Measurements from ENCODE around the gene SNCAIP. TPM values are rescaled to one million over a fixed set of nuclear protein-coding genes. Genes with fewer than 3 reads are reported as not detected.
"Not testable (repeated sequence)": the region's sequence is repeated elsewhere in the genome, so short reads cannot be mapped to it uniquely, and the experiment has no call there.

SNCAIP gene
- total RNA-seq, 1 experiment from 2014 or later = 3.0 TPM

DNA sequence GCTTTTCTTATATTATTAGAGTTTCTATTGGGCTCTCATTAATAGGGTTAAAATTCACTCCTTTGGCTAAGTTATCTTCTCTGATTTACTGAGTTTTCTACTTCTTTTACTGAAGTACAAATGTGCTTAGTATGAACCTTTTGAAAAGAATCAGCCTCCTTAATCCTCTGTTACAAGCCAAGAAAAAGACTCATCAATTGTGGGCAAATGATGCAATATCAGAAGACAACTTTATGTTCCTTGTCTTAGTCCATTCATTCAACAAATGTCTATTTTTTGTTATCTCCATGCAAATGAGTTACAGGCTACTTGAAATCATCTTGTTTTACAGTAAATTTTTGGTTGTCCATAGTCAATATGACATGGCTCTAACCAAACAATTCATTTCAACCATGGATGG is 40.3 kb downstream of the SNCAIP start:
- Histone ChIP-seq H2BK15ac (ENCODE audit: low read depth, low read length) (no peak overlapping the region), H3K23me2 (ENCODE audit: insufficient read length, low read depth, low read length, poor library complexity, severe bottlenecking) (no peaks in the 10 kb centered on the region), H3K14ac (ENCODE audit: insufficient read depth, low read length) (no peak overlapping the region), H4K5ac (ENCODE audit: insufficient read length, low read depth, low read length) (no peak overlapping the region), H3K9ac (ENCODE audit: extremely low read depth, insufficient read length, low read length) (no peak overlapping the region), H3K27me3 (ENCODE audit: insufficient read depth, low read length) (no peaks in the 10 kb centered on the region), H3K9me3 (ENCODE audit: control insufficient read depth, low read depth, low read length) (no peaks in the 10 kb centered on the region), H3K79me1 (ENCODE audit: insufficient read depth, low read depth, low read length, poor library complexity, severe bottlenecking) (no peaks in the 10 kb centered on the region), H3T11ph (ENCODE audit: low read length) (no peak overlapping the region), H3K23ac (ENCODE audit: insufficient read length, low read depth, low read length) (no peak overlapping the region), H4K8ac (replicated peaks; ENCODE audit: insufficient read length, low read depth, low read length) (no peak overlapping the region), H3K27ac (ENCODE audit: insufficient read length, low read depth, low read length) (no peak overlapping the region), H2BK120ac (ENCODE audit: low read depth, low read length, poor library complexity, severe bottlenecking) (no peak overlapping the region), H3K79me2 (ENCODE audit: insufficient read depth, low read length) (no peaks in the 10 kb centered on the region), H3K4me2 (ENCODE audit: insufficient read depth, insufficient read length, low read length) (no peak overlapping the region), H4K91ac (ENCODE audit: insufficient read length, low read depth, low read length) (no peak overlapping the region), H2BK12ac (ENCODE audit: insufficient read length, low read depth, low read length) (no peak overlapping the region), H3K56ac (ENCODE audit: insufficient read length, low read depth, low read length) (no peak overlapping the region), H2BK5ac (ENCODE audit: insufficient read length, low read length) (no peak overlapping the region), H3K18ac (ENCODE audit: insufficient read length, low read depth, low read length) (no peak overlapping the region), H2AK5ac (ENCODE audit: insufficient read length, low read length) (no peak overlapping the region), H2BK20ac (ENCODE audit: low read depth, low read length, poor library complexity, severe bottlenecking) (no peak overlapping the region), H4K20me1 (ENCODE audit: control insufficient read depth, insufficient read depth, insufficient read length) (no peaks in the 10 kb centered on the region), H2AFZ (ENCODE audit: low read length) (no peak overlapping the region), H3K4ac (ENCODE audit: low read depth, low read length) (no peak overlapping the region), H3K4me1 (ENCODE audit: insufficient read depth, low read length) (peaks cover 8% of the 10 kb centered on the region)
- peaks cover 38 to 49% of the 10 kb centered on the region in 2 experiments for H3K4me1 Mint-ChIP-seq
- no peak overlapping the region for H3K27ac Mint-ChIP-seq
- no peak overlapping the region for H3K4me3 Mint-ChIP-seq
- 0 out of 2 replicates have a peak, but pooled peaks cover 2% of the 10 kb centered on the region for H3K27me3 Mint-ChIP-seq (ENCODE audit: low read depth)
- DNase-seq = no peak
- TF ChIP-seq, protein P1, sequence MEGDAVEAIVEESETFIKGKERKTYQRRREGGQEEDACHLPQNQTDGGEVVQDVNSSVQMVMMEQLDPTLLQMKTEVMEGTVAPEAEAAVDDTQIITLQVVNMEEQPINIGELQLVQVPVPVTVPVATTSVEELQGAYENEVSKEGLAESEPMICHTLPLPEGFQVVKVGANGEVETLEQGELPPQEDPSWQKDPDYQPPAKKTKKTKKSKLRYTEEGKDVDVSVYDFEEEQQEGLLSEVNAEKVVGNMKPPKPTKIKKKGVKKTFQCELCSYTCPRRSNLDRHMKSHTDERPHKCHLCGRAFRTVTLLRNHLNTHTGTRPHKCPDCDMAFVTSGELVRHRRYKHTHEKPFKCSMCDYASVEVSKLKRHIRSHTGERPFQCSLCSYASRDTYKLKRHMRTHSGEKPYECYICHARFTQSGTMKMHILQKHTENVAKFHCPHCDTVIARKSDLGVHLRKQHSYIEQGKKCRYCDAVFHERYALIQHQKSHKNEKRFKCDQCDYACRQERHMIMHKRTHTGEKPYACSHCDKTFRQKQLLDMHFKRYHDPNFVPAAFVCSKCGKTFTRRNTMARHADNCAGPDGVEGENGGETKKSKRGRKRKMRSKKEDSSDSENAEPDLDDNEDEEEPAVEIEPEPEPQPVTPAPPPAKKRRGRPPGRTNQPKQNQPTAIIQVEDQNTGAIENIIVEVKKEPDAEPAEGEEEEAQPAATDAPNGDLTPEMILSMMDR (conservative IDR thresholded peaks at IDR 0.05) = no peak
- H3K9me3 Mint-ChIP-seq = no peaks in the 10 kb centered on the region
- H3K36me3 Mint-ChIP-seq (ENCODE audit: insufficient read depth in 1 of 3, low read depth in 3 of 3) = peaks cover 0 to 3% (median 0%) of the 10 kb centered on the region in 3 experiments; a peak in 2 of 7 replicates

DNA sequence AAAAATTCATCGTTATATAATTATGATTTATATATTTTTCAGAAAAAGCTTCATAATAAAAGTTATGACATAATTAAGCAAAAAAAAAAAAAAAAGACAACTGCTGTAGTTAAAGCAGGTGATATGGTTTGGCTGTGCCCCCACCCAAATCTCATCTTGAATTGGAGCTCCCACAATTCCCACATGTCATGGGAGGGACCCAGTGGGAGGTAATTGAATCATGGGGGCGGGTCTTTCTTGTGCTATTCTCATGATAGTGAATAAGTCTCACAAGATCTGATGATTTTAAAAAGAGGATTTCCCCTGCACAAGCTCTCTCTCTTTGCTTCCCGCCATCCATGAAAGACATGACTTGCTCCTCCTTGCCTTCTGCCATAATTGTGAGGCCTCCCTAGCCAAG is 41.3 kb downstream of the SNCAIP start:
- not testable (repeated sequence) for H3K4ac ChIP-seq (ENCODE audit: low read depth, low read length); H3K56ac ChIP-seq (ENCODE audit: insufficient read length, low read depth, low read length); H3K27me3 ChIP-seq (ENCODE audit: insufficient read depth, low read length); H3K9me3 Mint-ChIP-seq; H3K9ac ChIP-seq (ENCODE audit: extremely low read depth, insufficient read length, low read length); H2AK5ac ChIP-seq (ENCODE audit: insufficient read length, low read length); H3K4me3 Mint-ChIP-seq; H2BK120ac ChIP-seq (ENCODE audit: low read depth, low read length, poor library complexity, severe bottlenecking); H3T11ph ChIP-seq (ENCODE audit: low read length); H4K8ac ChIP-seq (replicated peaks; ENCODE audit: insufficient read length, low read depth, low read length); H3K23ac ChIP-seq (ENCODE audit: insufficient read length, low read depth, low read length); H3K4me2 ChIP-seq (ENCODE audit: insufficient read depth, insufficient read length, low read length); H2BK12ac ChIP-seq (ENCODE audit: insufficient read length, low read depth, low read length); H3K9me3 ChIP-seq (ENCODE audit: control insufficient read depth, low read depth, low read length); H3K27ac Mint-ChIP-seq; H4K91ac ChIP-seq (ENCODE audit: insufficient read length, low read depth, low read length); H2AFZ ChIP-seq (ENCODE audit: low read length); H3K79me2 ChIP-seq (ENCODE audit: insufficient read depth, low read length); H3K18ac ChIP-seq (ENCODE audit: insufficient read length, low read depth, low read length); H3K4me1 ChIP-seq (ENCODE audit: insufficient read depth, low read length); H2BK5ac ChIP-seq (ENCODE audit: insufficient read length, low read length); H3K14ac ChIP-seq (ENCODE audit: insufficient read depth, low read length); H3K27me3 Mint-ChIP-seq (ENCODE audit: low read depth); H4K5ac ChIP-seq (ENCODE audit: insufficient read length, low read depth, low read length); H2BK15ac ChIP-seq (ENCODE audit: low read depth, low read length); H4K20me1 ChIP-seq (ENCODE audit: control insufficient read depth, insufficient read depth, insufficient read length); H3K27ac ChIP-seq (ENCODE audit: insufficient read length, low read depth, low read length); H3K36me3 Mint-ChIP-seq (ENCODE audit: insufficient read depth in 1 of 3, low read depth in 3 of 3); H3K79me1 ChIP-seq (ENCODE audit: insufficient read depth, low read depth, low read length, poor library complexity, severe bottlenecking); H2BK20ac ChIP-seq (ENCODE audit: low read depth, low read length, poor library complexity, severe bottlenecking); DNase-seq; H3K23me2 ChIP-seq (ENCODE audit: insufficient read length, low read depth, low read length, poor library complexity, severe bottlenecking)
- peaks cover 41 to 54% of the 10 kb centered on the region in 2 experiments for H3K4me1 Mint-ChIP-seq
- WGBS (ENCODE audit: extremely low coverage, insufficient read length, low lambda C conversion rate) = no CpG with 5 or more reads among the region's 3 CpGs
